IMR-90 (cell line): Measurements from ENCODE around the gene STX11. TPM values are rescaled to one million over a fixed set of nuclear protein-coding genes. Genes with fewer than 3 reads are reported as not detected.

Experiments used
- ATAC-seq: fragments of 200-7000 bp; cut with Tn5 transposase; 2 replicates; pipeline ENCODE4 v1.9.1; 2020; ENCODE audit warnings: low read depth, mild to moderate bottlenecking, moderate library complexity
- BruUV-seq: library from RNA; stranded (reverse); fragments of 400-500 nt; replicated peaks from 2 replicates; lab custom pipeline; 2021; lab: Mats Ljungman, UMichigan
- CTCF ChIA-PET: fragments of 300-600 bp; formaldehyde crosslinking; extraction: SDS; loops from one replicate; lab custom pipeline; 2021; ENCODE audit warnings: antibody characterized with exemption; lab: Yijun Ruan, JAX
- POLR2A ChIA-PET: fragments of 300-600 bp; sonication (Branson Sonifier 250); formaldehyde crosslinking; loops from one replicate; lab custom pipeline; 2022; ENCODE audit warnings: antibody characterized with exemption; ENCODE audit not compliant: unreplicated experiment; lab: Charles Lee
- DNase-seq: peaks from one replicate; pipeline ENCODE4 v3.0.0; 2013
- H2AFZ ChIP-seq: replicated peaks from 2 replicates; pipeline ENCODE3; 2013; ENCODE audit warnings: low read length, mild to moderate bottlenecking; ENCODE audit not compliant: poor library complexity
- H2AK5ac ChIP-seq: 2 replicates; pipeline ENCODE4 v1.6.1; 2013; ENCODE audit warnings: low read depth, low read length, inconsistent platforms
- H2AK9ac ChIP-seq: replicated peaks from 2 replicates; pipeline ENCODE3; 2013; ENCODE audit warnings: mild to moderate bottlenecking, low read depth, low read length, moderate library complexity; ENCODE audit not compliant: poor library complexity
- H2BK120ac ChIP-seq: 2 replicates; pipeline ENCODE4 v1.6.1; 2013; ENCODE audit warnings: low read depth, low read length, inconsistent platforms
- H2BK15ac ChIP-seq: 3 replicates; pipeline ENCODE4 v1.6.1; 2013; ENCODE audit warnings: low read depth, low read length, inconsistent platforms
- H2BK20ac ChIP-seq: 2 replicates; pipeline ENCODE4 v1.6.1; 2013; ENCODE audit warnings: low read depth, mild to moderate bottlenecking, inconsistent platforms, low read length, moderate library complexity
- H2BK5ac ChIP-seq: 2 replicates; pipeline ENCODE4 v1.6.1; 2013; ENCODE audit warnings: mild to moderate bottlenecking, low read depth, low read length, inconsistent platforms; ENCODE audit not compliant: poor library complexity, severe bottlenecking
- H3K14ac ChIP-seq: replicated peaks from 2 replicates; pipeline ENCODE4 v1.6.1; 2013; ENCODE audit warnings: low read depth, low read length, inconsistent platforms
- H3K18ac ChIP-seq: 2 replicates; pipeline ENCODE4 v1.6.1; 2013; ENCODE audit warnings: low read depth, low read length, control low read depth
- H3K23ac ChIP-seq: 2 replicates; pipeline ENCODE4 v1.6.1; 2013; ENCODE audit warnings: low read depth, low read length, inconsistent platforms
- H3K27ac ChIP-seq: 2 replicates; pipeline ENCODE4 v1.5.1; 2013; ENCODE audit warnings: mild to moderate bottlenecking, control low read depth, low read length; ENCODE audit not compliant: insufficient read depth
- H3K27me3 ChIP-seq: 2 replicates; pipeline ENCODE4 v1.6.1; 2013; ENCODE audit warnings: low read length; ENCODE audit not compliant: control insufficient read depth, insufficient read depth
- H3K36me3 ChIP-seq: 2 replicates; pipeline ENCODE4 v1.6.1; 2013; ENCODE audit warnings: low read length, mixed read lengths; ENCODE audit not compliant: control insufficient read depth, insufficient read depth
- H3K4ac ChIP-seq: 2 replicates; pipeline ENCODE4 v1.6.1; 2013; ENCODE audit warnings: low read depth, low read length, inconsistent platforms
- H3K4me1 ChIP-seq: 2 replicates; pipeline ENCODE4 v1.6.1; 2013; ENCODE audit warnings: low read length, mixed read lengths; ENCODE audit not compliant: control insufficient read depth, insufficient read depth
- H3K4me2 ChIP-seq: 2 replicates; pipeline ENCODE4 v1.6.1; 2013; ENCODE audit warnings: low read depth, mild to moderate bottlenecking, control low read depth, low read length, moderate library complexity
- H3K4me3 ChIP-seq: 2 replicates; pipeline ENCODE4 v1.5.1; 2013; ENCODE audit warnings: low read depth, mild to moderate bottlenecking, control low read depth, low read length, moderate library complexity; ENCODE audit not compliant: insufficient read depth
- H3K56ac ChIP-seq: 2 replicates; pipeline ENCODE4 v1.6.1; 2013; ENCODE audit warnings: low read length, inconsistent platforms; ENCODE audit not compliant: insufficient read depth; ENCODE audit errors: extremely low read depth
- H3K79me1 ChIP-seq, 2 experiments: 2 replicates each; pipeline ENCODE4 v1.6.1; 2013; ENCODE audit warnings: low read length in 2 of 2, inconsistent platforms in 1 of 2, low read depth in 1 of 2
- H3K9ac ChIP-seq: 2 replicates; pipeline ENCODE4 v1.6.1; 2013; ENCODE audit warnings: low read depth, low read length, control low read depth
- H3K9me1 ChIP-seq: 2 replicates; pipeline ENCODE4 v1.6.1; 2013; ENCODE audit warnings: low read length, inconsistent platforms; ENCODE audit not compliant: insufficient read depth
- H3K9me3 ChIP-seq: 2 replicates; pipeline ENCODE4 v1.6.1; 2013; ENCODE audit warnings: low read length; ENCODE audit not compliant: control insufficient read depth, insufficient read depth
- H4K20me1 ChIP-seq: 2 replicates; pipeline ENCODE4 v1.6.1; 2013; ENCODE audit warnings: low read length, inconsistent platforms; ENCODE audit not compliant: insufficient read depth
- H4K5ac ChIP-seq: 2 replicates; pipeline ENCODE4 v1.6.1; 2013; ENCODE audit warnings: mild to moderate bottlenecking, low read depth, low read length, control low read depth
- H4K8ac ChIP-seq, 2 experiments: 2 replicates each; pipeline ENCODE4 v1.6.1; 2013; ENCODE audit warnings: low read depth in 2 of 2, low read length in 2 of 2, control low read depth in 1 of 2, inconsistent platforms in 1 of 2
- H4K91ac ChIP-seq: 2 replicates; pipeline ENCODE4 v1.6.1; 2013; ENCODE audit warnings: low read depth, low read length, inconsistent platforms; ENCODE audit not compliant: insufficient read depth
- BHLHE40 ChIP-seq: fragments of 150-350 bp; IDR thresholded peaks from 2 replicates; pipeline ENCODE4 v1.6.1; 2016; ENCODE audit warnings: mild to moderate bottlenecking, low read depth, low read length
- CEBPB ChIP-seq: IDR thresholded peaks from 2 replicates; pipeline ENCODE4 v1.6.1; 2012; ENCODE audit warnings: low read depth, low read length, improper control_type of control experiment
- CHD1 ChIP-seq: IDR thresholded peaks from 2 replicates; pipeline ENCODE4 v1.6.1; 2012; ENCODE audit warnings: low read depth, low read length, improper control_type of control experiment
- CTCF ChIP-seq: conservative IDR thresholded peaks from 2 replicates; pipeline ENCODE4 v1.5.1; 2012; ENCODE audit warnings: mild to moderate bottlenecking, low read depth, low read length, improper control_type of control experiment
- ELK1 ChIP-seq: fragments of 150-350 bp; IDR thresholded peaks from 2 replicates; pipeline ENCODE4 v1.6.1; 2016; ENCODE audit warnings: low read depth, mild to moderate bottlenecking, low read length, moderate library complexity, borderline replicate concordance
- FOS ChIP-seq: fragments of 150-350 bp; IDR thresholded peaks from 2 replicates; pipeline ENCODE4 v1.6.1; 2016; ENCODE audit warnings: low read depth, low read length
- MAFK ChIP-seq: IDR thresholded peaks from 2 replicates; pipeline ENCODE4 v1.6.1; 2012; ENCODE audit warnings: low read depth, low read length, improper control_type of control experiment
- MAZ ChIP-seq: IDR thresholded peaks from 2 replicates; pipeline ENCODE4 v1.6.1; 2012; ENCODE audit warnings: low read depth, mild to moderate bottlenecking, low read length, improper control_type of control experiment, moderate library complexity, borderline replicate concordance
- MXI1 ChIP-seq: IDR thresholded peaks from 2 replicates; pipeline ENCODE4 v1.6.1; 2012; ENCODE audit warnings: low read depth, mild to moderate bottlenecking, low read length, moderate library complexity, borderline replicate concordance
- NFE2L2 ChIP-seq: fragments of 150-350 bp; IDR thresholded peaks from 2 replicates; pipeline ENCODE4 v1.6.1; 2016; ENCODE audit warnings: low read depth, mild to moderate bottlenecking, low read length
- POLR2A ChIP-seq: IDR thresholded peaks from 2 replicates; pipeline ENCODE4 v1.6.1; 2012; ENCODE audit warnings: mild to moderate bottlenecking, low read depth, low read length
- RAD21 ChIP-seq: IDR thresholded peaks from 2 replicates; pipeline ENCODE4 v1.6.1; 2012; ENCODE audit warnings: low read length, improper control_type of control experiment
- RCOR1 ChIP-seq: IDR thresholded peaks from 2 replicates; pipeline ENCODE4 v1.6.1; 2012; ENCODE audit warnings: mild to moderate bottlenecking, low read length, improper control_type of control experiment; ENCODE audit not compliant: insufficient replicate concordance
- RFX5 ChIP-seq: IDR thresholded peaks from 2 replicates; pipeline ENCODE4 v1.8.0; 2012; ENCODE audit warnings: low read depth, mild to moderate bottlenecking, low read length, moderate library complexity
- SMC3 ChIP-seq: fragments of 150-350 bp; IDR thresholded peaks from 2 replicates; pipeline ENCODE4 v1.6.1; 2016; ENCODE audit warnings: low read depth, mild to moderate bottlenecking, antibody characterized with exemption, low read length, moderate library complexity
- USF2 ChIP-seq: fragments of 150-350 bp; IDR thresholded peaks from 2 replicates; pipeline ENCODE4 v1.6.1; 2017; ENCODE audit warnings: mild to moderate bottlenecking, antibody characterized with exemption, low read length, low read depth
- WGBS, 2 experiments: methylation state at CpG; one replicate each; pipeline versions ENCODE4 v1.1.5 to v1.1.7; 2013; ENCODE audit warnings: missing lambda C conversion rate in 2 of 2; ENCODE audit not compliant: insufficient read length in 1 of 2; ENCODE audit errors: extremely low coverage in 2 of 2; 5-methylcytosine and 5-hydroxymethylcytosine counted together
- dilution Hi-C: fragments of 300-500 bp; cut with HindIII; formaldehyde crosslinking; loops from one replicate; pipeline ENCODE4 v1.14.3; 2018; ENCODE audit warnings: low sequenced_read_pairs; ENCODE audit not compliant: unreplicated experiment
- in situ Hi-C: fragments of 300-500 bp; cut with MboI; formaldehyde crosslinking; loops from 3 replicates; pipeline ENCODE4 v1.14.3; 2019; ENCODE audit warnings: low sequenced_read_pairs, inconsistent platforms, mixed read lengths
- intact Hi-C: fragments of 100-400 bp; cut with micrococcal nuclease; formaldehyde crosslinking; loops from 2 replicates; pipeline ENCODE4 v1.10.0; 2022
- polyA plus RNA-seq, 3 experiments: library from polyadenylated mRNA; depleted of rRNA; stranded (reverse); fragments of >200 nt; gene quantifications; 2 replicates each; pipeline ENCODE4 v1.2.3, GENCODE V29; 2012; ENCODE audit warnings: low replicate concordance in 1 of 3
- total RNA-seq: library from RNA; depleted of rRNA; stranded (reverse); fragments of >200 nt; gene quantifications from 2 replicates; pipeline ENCODE4 v1.2.3, GENCODE V29; 2012

The STX11 gene
- total and polyA plus RNA-seq, 2 of the 4 experiments (the other 2 are of a cell fraction): 0.54 to 0.68 TPM

GRCh38 chr6:144171406-144171805 is 21.1 kb downstream of the STX11 start:
- Histone ChIP-seq H3K9me3 (peaks cover 6% of the 10 kb centered on the region), H2AK9ac (no peak overlapping the region), H2BK15ac (no peak overlapping the region), H3K56ac (no peak overlapping the region), H3K18ac (no peak overlapping the region), H2BK120ac (no peak overlapping the region), H2BK5ac (no peak overlapping the region), H3K14ac (no peak overlapping the region), H4K20me1 (no peaks in the 10 kb centered on the region), H4K5ac (no peak overlapping the region), H3K4me2 (no peak overlapping the region), H3K4me3 (no peak overlapping the region), H4K8ac (no peak overlapping the region), H3K23ac (no peak overlapping the region), H2AFZ (no peak overlapping the region), H3K9me1 (no peaks in the 10 kb centered on the region; the same call in 1 of the 2 replicates), H3K79me1 (no peaks in the 10 kb centered on the region), H4K91ac (no peak overlapping the region), H2BK20ac (no peak overlapping the region), H3K27ac (no peak overlapping the region), H3K9ac (no peak overlapping the region), H3K36me3 (no peaks in the 10 kb centered on the region), H3K27me3 (peaks cover 13% of the 10 kb centered on the region), H3K4me1 (no peaks in the 10 kb centered on the region), H2AK5ac (no peak overlapping the region), H3K4ac (no peak overlapping the region)
- ChIA-PET POLR2A (no interaction called here), CTCF (no interaction called here)
- BruUV-seq: no TSS peak
- DNase-seq: no peak
- no CpG with 5 or more reads among the region's 3 CpGs for WGBS, 2 experiments
- dilution Hi-C loops: no loop called here
- intact Hi-C loops: no loop called here
- no peak for ATAC-seq
- in situ Hi-C loops: no loop called here
- TF ChIP-seq RAD21 (no peak), MAZ (no peak), SMC3 (no peak), MXI1 (no peak), POLR2A (no peak), CTCF (no peak), FOS (no peak), BHLHE40 (no peak), NFE2L2 (no peak), CEBPB (no peak), RFX5 (no peak), RCOR1 (no peak), CHD1 (no peak), ELK1 (no peak), MAFK (no peak), USF2 (no peak)
